WTC11 (cell line): ENCODE data around the gene NMBR. TPM values are rescaled to one million over a fixed set of nuclear protein-coding genes. Genes with fewer than 3 reads are reported as not detected.
"Not testable (repeated sequence)": the region's sequence is repeated elsewhere in the genome, so short reads cannot be mapped to it uniquely, and the experiment has no call there.

Source experiments
- ATAC-seq: fragments of 200-7000 bp; cut with Tn5 transposase; 2 replicates; pipeline ENCODE4 v1.10.0; 2021; ENCODE audit warnings: mild to moderate bottlenecking, moderate library complexity
- CTCF ChIA-PET: fragments of 300-600 bp; sonication (Branson Sonifier 250); formaldehyde crosslinking; loops from one replicate; lab custom pipeline; 2021; ENCODE audit warnings: antibody characterized with exemption; lab: Charles Lee
- POLR2A ChIA-PET: fragments of 350-600 bp; sonication (Branson Sonifier 250); formaldehyde crosslinking; loops from one replicate; lab custom pipeline; 2021; ENCODE audit warnings: antibody characterized with exemption; lab: Charles Lee
- DNase-seq: peaks from one replicate; pipeline ENCODE4 v3.0.0; 2021; ENCODE audit warnings: low spot score
- H3K27ac Mint-ChIP-seq: 2 replicates; pipeline ENCODE4 v1.8.0; 2021; ENCODE audit warnings: mixed read lengths
- H3K27me3 Mint-ChIP-seq: 2 replicates; pipeline ENCODE4 v1.8.0; 2021; ENCODE audit warnings: low read depth, mild to moderate bottlenecking, moderate library complexity, mixed read lengths
- H3K36me3 Mint-ChIP-seq: 2 replicates; pipeline ENCODE4 v1.8.0; 2021; ENCODE audit warnings: mixed read lengths
- H3K4me1 Mint-ChIP-seq: 2 replicates; pipeline ENCODE4 v1.8.0; 2022; ENCODE audit warnings: mixed read lengths
- H3K4me3 Mint-ChIP-seq: 2 replicates; pipeline ENCODE4 v1.8.0; 2021; ENCODE audit warnings: mild to moderate bottlenecking, moderate library complexity, mixed read lengths
- H3K9me3 Mint-ChIP-seq: 2 replicates; pipeline ENCODE4 v1.8.0; 2021; ENCODE audit warnings: mixed read lengths
- CBFB ChIP-seq: sonication (generic); formaldehyde crosslinking; IDR thresholded peaks from 2 replicates; pipeline ENCODE4 v1.8.1; 2022; ENCODE audit warnings: mild to moderate bottlenecking, low read depth, missing genetic modification reagents
- KAT7 ChIP-seq: sonication (generic); formaldehyde crosslinking; IDR thresholded peaks from 2 replicates; pipeline ENCODE4 v1.8.1; 2023; ENCODE audit warnings: missing genetic modification reagents, mild to moderate bottlenecking, borderline replicate concordance
- NFE2L1 ChIP-seq: sonication (generic); formaldehyde crosslinking; IDR thresholded peaks from 2 replicates; pipeline ENCODE4 v1.8.1; 2023; ENCODE audit warnings: missing genetic modification reagents
- NFYB ChIP-seq: sonication (generic); formaldehyde crosslinking; conservative IDR thresholded peaks from 2 replicates; pipeline ENCODE4 v1.8.0; 2022; ENCODE audit warnings: low read depth, missing genetic modification reagents
- NR2C2 ChIP-seq: sonication (generic); formaldehyde crosslinking; IDR thresholded peaks from 2 replicates; pipeline ENCODE4 v1.8.0; 2022; ENCODE audit warnings: mild to moderate bottlenecking, missing genetic modification reagents
- NR3C1 ChIP-seq: sonication (generic); formaldehyde crosslinking; conservative IDR thresholded peaks from 2 replicates; pipeline ENCODE4 v1.8.1; 2023; ENCODE audit warnings: low read depth, mild to moderate bottlenecking, missing genetic modification reagents
- OVOL2 ChIP-seq: fragments of 250-450 bp; sonication (Bioruptor Pico); IDR thresholded peaks from 2 replicates; pipeline ENCODE4 v1.9.0; 2021; ENCODE audit warnings: mild to moderate bottlenecking, borderline replicate concordance
- PRDM15 ChIP-seq: sonication (generic); formaldehyde crosslinking; IDR thresholded peaks from 2 replicates; pipeline ENCODE4 v1.8.0; 2022; ENCODE audit warnings: missing genetic modification reagents
- PRRX2 ChIP-seq: fragments of 250-450 bp; sonication (Bioruptor Pico); IDR thresholded peaks from 2 replicates; pipeline ENCODE4 v1.8.0; 2021; ENCODE audit warnings: mild to moderate bottlenecking
- RELA ChIP-seq: sonication (generic); formaldehyde crosslinking; IDR thresholded peaks from 2 replicates; pipeline ENCODE4 v1.8.1; 2022; ENCODE audit warnings: missing genetic modification reagents, mild to moderate bottlenecking, borderline replicate concordance
- USF1 ChIP-seq: sonication (generic); formaldehyde crosslinking; IDR thresholded peaks from 2 replicates; pipeline ENCODE4 v1.8.0; 2022; ENCODE audit warnings: mild to moderate bottlenecking, missing genetic modification reagents
- USF2 ChIP-seq: sonication (generic); formaldehyde crosslinking; IDR thresholded peaks from 2 replicates; pipeline ENCODE4 v1.8.1; 2023; ENCODE audit warnings: mild to moderate bottlenecking, missing genetic modification reagents, moderate library complexity
- ZMAT4 ChIP-seq: fragments of 250-450 bp; sonication (Bioruptor Pico); IDR thresholded peaks from 2 replicates; pipeline ENCODE4 v1.9.0; 2021; ENCODE audit warnings: mild to moderate bottlenecking
- ZNF138 ChIP-seq: sonication (generic); formaldehyde crosslinking; conservative IDR thresholded peaks from 2 replicates; pipeline ENCODE4 v1.8.1; 2022; ENCODE audit warnings: mild to moderate bottlenecking, moderate library complexity, missing genetic modification reagents
- ZNF219 ChIP-seq: sonication (generic); formaldehyde crosslinking; IDR thresholded peaks from 2 replicates; pipeline ENCODE4 v1.8.0; 2023; ENCODE audit warnings: missing genetic modification reagents, mild to moderate bottlenecking, borderline replicate concordance
- ZNF317 ChIP-seq: sonication (generic); formaldehyde crosslinking; IDR thresholded peaks from 2 replicates; pipeline ENCODE4 v1.8.1; 2023; ENCODE audit warnings: low read depth, mild to moderate bottlenecking, moderate library complexity, missing genetic modification reagents, borderline replicate concordance
- total RNA-seq: library from RNA; stranded (reverse); gene quantifications from 3 replicates; pipeline ENCODE4 v1.2.3, GENCODE V29; 2021
- TF ChIP-seq, protein P1 (sequence below): sonication (generic); formaldehyde crosslinking; conservative IDR thresholded peaks from 2 replicates; pipeline ENCODE4 v1.8.1; 2023; ENCODE audit warnings: mild to moderate bottlenecking, low read depth, missing genetic modification reagents, moderate library complexity
- TF ChIP-seq, protein P2 (sequence below): sonication (generic); formaldehyde crosslinking; IDR thresholded peaks from 2 replicates; pipeline ENCODE4 v1.8.0; 2022; ENCODE audit warnings: mild to moderate bottlenecking, missing genetic modification reagents
- TF ChIP-seq, protein P3 (sequence below): sonication (generic); formaldehyde crosslinking; IDR thresholded peaks from 2 replicates; pipeline ENCODE4 v1.8.0; 2023; ENCODE audit warnings: missing genetic modification reagents
- TF ChIP-seq, protein P4 (sequence below): fragments of 250-450 bp; sonication (Bioruptor Pico); IDR thresholded peaks from 2 replicates; pipeline ENCODE4 v1.9.0; 2021; ENCODE audit warnings: moderate library complexity, mild to moderate bottlenecking, inconsistent platforms, borderline replicate concordance

The NMBR gene
- total RNA-seq, 1 experiment from 2014 or later = not detected

- POLR2A ChIA-PET, H3K27me3 Mint-ChIP-seq, H3K27ac Mint-ChIP-seq, H3K36me3 Mint-ChIP-seq, DNase-seq, H3K9me3 Mint-ChIP-seq, H3K4me1 Mint-ChIP-seq, H3K4me3 Mint-ChIP-seq, ATAC-seq: not testable (repeated sequence)
- CTCF ChIA-PET = interaction anchor here (1.0 kb wide), 1 partner anchor 9 kb away, joined by 4 read pairs; no protein-coding TSS in a partner anchor
Measured at GRCh38 chr6:142062861-142063260, 84.1 kb downstream of the NMBR start.

DNA sequence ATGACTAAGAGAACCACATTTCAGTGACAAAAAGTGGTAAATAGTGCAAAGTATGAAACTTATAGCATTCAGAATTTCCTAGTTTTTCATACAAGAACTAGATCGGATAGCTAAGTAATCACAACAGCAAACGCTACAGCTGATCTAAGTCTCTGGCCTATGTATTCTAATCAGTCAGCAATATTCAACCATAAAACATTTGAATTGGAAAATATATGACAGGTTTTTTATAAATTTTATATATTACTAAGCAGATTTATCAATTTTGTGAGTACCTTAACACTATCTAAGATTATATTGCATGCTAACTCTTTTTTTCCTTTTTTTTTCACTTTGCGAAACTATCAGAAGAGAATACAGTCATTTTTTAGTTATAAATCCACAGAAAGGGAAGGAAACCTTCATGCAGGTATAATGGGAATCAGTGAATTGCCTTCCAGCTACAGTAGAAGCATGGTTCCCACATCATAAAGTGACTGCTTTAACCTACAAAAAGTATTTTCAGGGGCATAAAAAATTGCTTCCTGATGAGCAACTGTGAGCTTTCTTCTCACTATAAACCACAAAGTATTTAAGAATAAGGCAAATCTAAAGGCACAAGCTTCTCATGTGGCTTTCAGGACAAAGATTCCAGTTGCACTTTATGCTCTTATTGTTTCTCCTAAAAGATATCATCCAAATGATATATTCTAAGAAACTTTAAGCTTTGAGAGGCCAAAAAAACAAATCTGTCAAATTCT lies 88.2 kb downstream of the NMBR start:
- H3K36me3 Mint-ChIP-seq = no peaks in the 10 kb centered on the region
- ATAC-seq = no peak
- no peaks in the 10 kb centered on the region for H3K27me3 Mint-ChIP-seq
- POLR2A ChIA-PET = no interaction called here
- H3K4me3 Mint-ChIP-seq = no peak overlapping the region
- peaks cover 1% of the 10 kb centered on the region; the same call in 1 of the 2 replicates for H3K9me3 Mint-ChIP-seq
- TF ChIP-seq ZMAT4 (no peak), NR3C1 (CRISPR knock-in tag) (no peak), PRDM15 (no peak), OVOL2 (CRISPR knock-in tag) (no peak), CBFB (CRISPR knock-in tag) (no peak), RELA (CRISPR knock-in tag) (no peak), NFYB (no peak), ZNF138 (CRISPR knock-in tag) (no peak), ZNF317 (no peak), NFE2L1 (CRISPR knock-in tag) (no peak), NR2C2 (no peak), ZNF219 (no peak), USF1 (CRISPR knock-in tag) (no peak), USF2 (CRISPR knock-in tag) (no peak), PRRX2 (CRISPR knock-in tag) (no peak), KAT7 (CRISPR knock-in tag) (no peak)
- TF ChIP-seq, protein P1, sequence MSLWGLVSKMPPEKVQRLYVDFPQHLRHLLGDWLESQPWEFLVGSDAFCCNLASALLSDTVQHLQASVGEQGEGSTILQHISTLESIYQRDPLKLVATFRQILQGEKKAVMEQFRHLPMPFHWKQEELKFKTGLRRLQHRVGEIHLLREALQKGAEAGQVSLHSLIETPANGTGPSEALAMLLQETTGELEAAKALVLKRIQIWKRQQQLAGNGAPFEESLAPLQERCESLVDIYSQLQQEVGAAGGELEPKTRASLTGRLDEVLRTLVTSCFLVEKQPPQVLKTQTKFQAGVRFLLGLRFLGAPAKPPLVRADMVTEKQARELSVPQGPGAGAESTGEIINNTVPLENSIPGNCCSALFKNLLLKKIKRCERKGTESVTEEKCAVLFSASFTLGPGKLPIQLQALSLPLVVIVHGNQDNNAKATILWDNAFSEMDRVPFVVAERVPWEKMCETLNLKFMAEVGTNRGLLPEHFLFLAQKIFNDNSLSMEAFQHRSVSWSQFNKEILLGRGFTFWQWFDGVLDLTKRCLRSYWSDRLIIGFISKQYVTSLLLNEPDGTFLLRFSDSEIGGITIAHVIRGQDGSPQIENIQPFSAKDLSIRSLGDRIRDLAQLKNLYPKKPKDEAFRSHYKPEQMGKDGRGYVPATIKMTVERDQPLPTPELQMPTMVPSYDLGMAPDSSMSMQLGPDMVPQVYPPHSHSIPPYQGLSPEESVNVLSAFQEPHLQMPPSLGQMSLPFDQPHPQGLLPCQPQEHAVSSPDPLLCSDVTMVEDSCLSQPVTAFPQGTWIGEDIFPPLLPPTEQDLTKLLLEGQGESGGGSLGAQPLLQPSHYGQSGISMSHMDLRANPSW (CRISPR knock-in tag) = no peak
- TF ChIP-seq, protein P2, sequence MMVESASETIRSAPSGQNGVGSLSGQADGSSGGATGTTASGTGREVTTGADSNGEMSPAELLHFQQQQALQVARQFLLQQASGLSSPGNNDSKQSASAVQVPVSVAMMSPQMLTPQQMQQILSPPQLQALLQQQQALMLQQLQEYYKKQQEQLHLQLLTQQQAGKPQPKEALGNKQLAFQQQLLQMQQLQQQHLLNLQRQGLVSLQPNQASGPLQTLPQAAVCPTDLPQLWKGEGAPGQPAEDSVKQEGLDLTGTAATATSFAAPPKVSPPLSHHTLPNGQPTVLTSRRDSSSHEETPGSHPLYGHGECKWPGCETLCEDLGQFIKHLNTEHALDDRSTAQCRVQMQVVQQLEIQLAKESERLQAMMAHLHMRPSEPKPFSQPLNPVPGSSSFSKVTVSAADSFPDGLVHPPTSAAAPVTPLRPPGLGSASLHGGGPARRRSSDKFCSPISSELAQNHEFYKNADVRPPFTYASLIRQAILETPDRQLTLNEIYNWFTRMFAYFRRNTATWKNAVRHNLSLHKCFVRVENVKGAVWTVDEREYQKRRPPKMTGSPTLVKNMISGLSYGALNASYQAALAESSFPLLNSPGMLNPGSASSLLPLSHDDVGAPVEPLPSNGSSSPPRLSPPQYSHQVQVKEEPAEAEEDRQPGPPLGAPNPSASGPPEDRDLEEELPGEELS (CRISPR knock-in tag) = no peak
- TF ChIP-seq, protein P3, sequence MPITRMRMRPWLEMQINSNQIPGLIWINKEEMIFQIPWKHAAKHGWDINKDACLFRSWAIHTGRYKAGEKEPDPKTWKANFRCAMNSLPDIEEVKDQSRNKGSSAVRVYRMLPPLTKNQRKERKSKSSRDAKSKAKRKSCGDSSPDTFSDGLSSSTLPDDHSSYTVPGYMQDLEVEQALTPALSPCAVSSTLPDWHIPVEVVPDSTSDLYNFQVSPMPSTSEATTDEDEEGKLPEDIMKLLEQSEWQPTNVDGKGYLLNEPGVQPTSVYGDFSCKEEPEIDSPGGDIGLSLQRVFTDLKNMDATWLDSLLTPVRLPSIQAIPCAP (CRISPR knock-in tag) = no peak
- TF ChIP-seq, protein P4, sequence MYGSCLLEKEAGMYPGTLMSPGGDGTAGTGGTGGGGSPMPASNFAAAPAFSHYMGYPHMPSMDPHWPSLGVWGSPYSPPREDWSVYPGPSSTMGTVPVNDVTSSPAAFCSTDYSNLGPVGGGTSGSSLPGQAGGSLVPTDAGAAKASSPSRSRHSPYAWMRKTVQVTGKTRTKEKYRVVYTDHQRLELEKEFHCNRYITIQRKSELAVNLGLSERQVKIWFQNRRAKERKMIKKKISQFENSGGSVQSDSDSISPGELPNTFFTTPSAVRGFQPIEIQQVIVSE = no peak
- TF ChIP-seq, all 79 proteins: peak for 0
- DNase-seq = no peak
- H3K4me1 Mint-ChIP-seq = peaks cover 6% of the 10 kb centered on the region
- H3K27ac Mint-ChIP-seq = no peak overlapping the region
- CTCF ChIA-PET = interaction anchor here (1.5 to 2.6 kb wide), 2 partner anchors 13 to 69 kb away, joined by 5 to 12 read pairs; no protein-coding TSS in a partner anchor
